ENCODE data around the gene LONP1.
"Not testable (repeated sequence)": the region's sequence is repeated elsewhere in the genome, so short reads cannot be mapped to it uniquely, and the experiment has no call there.

Gene LONP1

GRCh38 chr19:5691822-5692722 is 27.9 kb downstream of the LONP1 start:
- peak; percentile 66 for TF ChIP-seq POLR2AphosphoS5 (IDR thresholded peaks at IDR 0.05; ENCODE audit: low read depth)
- TF ChIP-seq REST (IDR thresholded peaks at IDR 0.05; ENCODE audit: insufficient replicate concordance, low read depth), result no peak
- Histone ChIP-seq H3K27ac (replicated peaks) (peak overlapping the region; percentile 98), H3K4me3 (replicated peaks; ENCODE audit: insufficient read depth, low read length) (peak overlapping the region; percentile 80), H3K27me3 (ENCODE audit: insufficient read depth, poor library complexity, severe bottlenecking) (no peaks in the 10 kb centered on the region)
- DNase-seq (ENCODE audit: low read depth in 1 of 2, low spot score in 1 of 2), result no peak

- H3K27me3 ChIP-seq (ENCODE audit: insufficient read depth, poor library complexity, severe bottlenecking), result no peaks in the 10 kb centered on the region
- DNase-seq (ENCODE audit: low read depth in 1 of 2, low spot score in 1 of 2), result peak in 1 of 2 experiments; percentile 67
- TF ChIP-seq REST (IDR thresholded peaks at IDR 0.05; ENCODE audit: insufficient replicate concordance, low read depth), result no peak
- TF ChIP-seq GABPA (IDR thresholded peaks at IDR 0.05; ENCODE audit: low read depth), result no peak
- TF ChIP-seq CTCF (IDR thresholded peaks at IDR 0.05; ENCODE audit: insufficient read depth, low read length), result no peak
- peak overlapping the region; percentile 80 for H3K4me3 ChIP-seq (replicated peaks; ENCODE audit: insufficient read depth, low read length)
- H3K27ac ChIP-seq (replicated peaks), result peak overlapping the region; percentile 98
These were observed 28.8 kb downstream of the LONP1 start for GRCh38 chr19:5690955-5691821.

- Histone ChIP-seq H3K27me3 (ENCODE audit: insufficient read depth, poor library complexity, severe bottlenecking) (no peaks in the 10 kb centered on the region), H3K4me3 (replicated peaks; ENCODE audit: insufficient read depth, low read length) (peak within 1 kb of the TSS; percentile 80), H3K27ac (replicated peaks) (peak within 1 kb of the TSS; percentile 98)
- DNase-seq (ENCODE audit: low read depth in 1 of 2, low spot score in 1 of 2), result peak; percentile 96 to 97
- peak; percentile 33; the same call in 1 of the 2 replicates for TF ChIP-seq GABPA (IDR thresholded peaks at IDR 0.05; ENCODE audit: low read depth)
- peak; percentile 85 for TF ChIP-seq REST (IDR thresholded peaks at IDR 0.05; ENCODE audit: insufficient replicate concordance, low read depth)
- TF ChIP-seq POLR2AphosphoS5 (IDR thresholded peaks at IDR 0.05; ENCODE audit: low read depth), result peak; percentile 99
- TF ChIP-seq CTCF (IDR thresholded peaks at IDR 0.05; ENCODE audit: insufficient read depth, low read length), result peak; percentile 98
- no peak for TF ChIP-seq SPI1 (IDR thresholded peaks at IDR 0.05; ENCODE audit: borderline replicate concordance, low read depth)
These were observed 29.6 kb downstream of the LONP1 start, which contains the start of gene RPL36 for GRCh38 chr19:5690125-5690954. Gene RPL36 (plus strand): TSS chr19:5690295. CDS start chr19:5690508, 213 bp downstream.

- not testable (repeated sequence) for DNase-seq (ENCODE audit: low read depth in 1 of 2, low spot score in 1 of 2); H3K4me3 ChIP-seq (replicated peaks; ENCODE audit: insufficient read depth, low read length); H3K27me3 ChIP-seq (ENCODE audit: insufficient read depth, poor library complexity, severe bottlenecking); H3K27ac ChIP-seq (replicated peaks)
These were observed 31.6 kb downstream of the LONP1 start for GRCh38 chr19:5688262-5688881.
